ENCODE results near the gene OTOA. TPM values are rescaled to one million over a fixed set of nuclear protein-coding genes. Genes with fewer than 3 reads are reported as not detected.

Gene OTOA
- total RNA-seq, 1 donor from 2014 or later = 0.08 TPM

Other genes starting within 250 kb of the OTOA start
- gene METTL9, start 64.4 kb upstream of the OTOA start, total RNA-seq = 91.9 and 94.4 TPM in 2 replicates
- not detected in 2 replicates for gene IGSF6, start 11.4 kb upstream of the OTOA start, total RNA-seq
- 153 and 163 TPM in 2 replicates for gene NPIPB4, start 193.8 kb downstream of the OTOA start, total RNA-seq